ENCODE data around the gene MAP2K7. TPM values are rescaled to one million over a fixed set of nuclear protein-coding genes. Genes with fewer than 3 reads are reported as not detected.

The MAP2K7 gene
- total RNA-seq, 1 experiment from 2014 or later: 39.4 TPM

GRCh38 chr19:7859831-7860713, 43.6 kb upstream of the MAP2K7 start (continued):
- TF ChIP-seq FOXP4 (CRISPR knock-in tag; IDR thresholded peaks at IDR 0.05): no peak
- TF ChIP-seq, protein P1, sequence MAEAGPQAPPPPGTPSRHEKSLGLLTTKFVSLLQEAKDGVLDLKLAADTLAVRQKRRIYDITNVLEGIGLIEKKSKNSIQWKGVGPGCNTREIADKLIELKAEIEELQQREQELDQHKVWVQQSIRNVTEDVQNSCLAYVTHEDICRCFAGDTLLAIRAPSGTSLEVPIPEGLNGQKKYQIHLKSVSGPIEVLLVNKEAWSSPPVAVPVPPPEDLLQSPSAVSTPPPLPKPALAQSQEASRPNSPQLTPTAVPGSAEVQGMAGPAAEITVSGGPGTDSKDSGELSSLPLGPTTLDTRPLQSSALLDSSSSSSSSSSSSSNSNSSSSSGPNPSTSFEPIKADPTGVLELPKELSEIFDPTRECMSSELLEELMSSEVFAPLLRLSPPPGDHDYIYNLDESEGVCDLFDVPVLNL (CRISPR knock-in tag; IDR thresholded peaks at IDR 0.05; ENCODE audit: borderline replicate concordance, low read depth): no peak
- no peak for TF ChIP-seq NR1H2 (CRISPR knock-in tag; IDR thresholded peaks at IDR 0.05)
- TF ChIP-seq, protein P2, sequence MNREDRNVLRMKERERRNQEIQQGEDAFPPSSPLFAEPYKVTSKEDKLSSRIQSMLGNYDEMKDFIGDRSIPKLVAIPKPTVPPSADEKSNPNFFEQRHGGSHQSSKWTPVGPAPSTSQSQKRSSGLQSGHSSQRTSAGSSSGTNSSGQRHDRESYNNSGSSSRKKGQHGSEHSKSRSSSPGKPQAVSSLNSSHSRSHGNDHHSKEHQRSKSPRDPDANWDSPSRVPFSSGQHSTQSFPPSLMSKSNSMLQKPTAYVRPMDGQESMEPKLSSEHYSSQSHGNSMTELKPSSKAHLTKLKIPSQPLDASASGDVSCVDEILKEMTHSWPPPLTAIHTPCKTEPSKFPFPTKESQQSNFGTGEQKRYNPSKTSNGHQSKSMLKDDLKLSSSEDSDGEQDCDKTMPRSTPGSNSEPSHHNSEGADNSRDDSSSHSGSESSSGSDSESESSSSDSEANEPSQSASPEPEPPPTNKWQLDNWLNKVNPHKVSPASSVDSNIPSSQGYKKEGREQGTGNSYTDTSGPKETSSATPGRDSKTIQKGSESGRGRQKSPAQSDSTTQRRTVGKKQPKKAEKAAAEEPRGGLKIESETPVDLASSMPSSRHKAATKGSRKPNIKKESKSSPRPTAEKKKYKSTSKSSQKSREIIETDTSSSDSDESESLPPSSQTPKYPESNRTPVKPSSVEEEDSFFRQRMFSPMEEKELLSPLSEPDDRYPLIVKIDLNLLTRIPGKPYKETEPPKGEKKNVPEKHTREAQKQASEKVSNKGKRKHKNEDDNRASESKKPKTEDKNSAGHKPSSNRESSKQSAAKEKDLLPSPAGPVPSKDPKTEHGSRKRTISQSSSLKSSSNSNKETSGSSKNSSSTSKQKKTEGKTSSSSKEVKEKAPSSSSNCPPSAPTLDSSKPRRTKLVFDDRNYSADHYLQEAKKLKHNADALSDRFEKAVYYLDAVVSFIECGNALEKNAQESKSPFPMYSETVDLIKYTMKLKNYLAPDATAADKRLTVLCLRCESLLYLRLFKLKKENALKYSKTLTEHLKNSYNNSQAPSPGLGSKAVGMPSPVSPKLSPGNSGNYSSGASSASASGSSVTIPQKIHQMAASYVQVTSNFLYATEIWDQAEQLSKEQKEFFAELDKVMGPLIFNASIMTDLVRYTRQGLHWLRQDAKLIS (CRISPR knock-in tag; IDR thresholded peaks at IDR 0.05; ENCODE audit: borderline replicate concordance): no peak

GRCh38 chr19:7860714-7861618, 42.7 kb upstream of the MAP2K7 start:
- Mint-ChIP-seq H3K4me3 (peak overlapping the region; percentile 79), H3K9me3 (no peaks in the 10 kb centered on the region), H3K27me3 (ENCODE audit: low read depth) (peaks cover 76% of the 10 kb centered on the region), H3K4me1 (peaks cover 21% of the 10 kb centered on the region), H3K36me3 (no peaks in the 10 kb centered on the region), H3K27ac (no peak overlapping the region)
- no peak for DNase-seq (ENCODE audit: low spot score)
- CTCF ChIA-PET: interaction anchor here (0.6 to 4.5 kb wide), 29 partner anchors 8 to 1400 kb away, joined by 3 to 45 read pairs (median 7); partner anchors contain the start of genes LRRC8E, MAP2K7, PET100 and PRR36
- POLR2A ChIA-PET: interaction anchor here (0.6 to 1.2 kb wide), 7 partner anchors 10 to 82 kb away, joined by 3 to 11 read pairs (median 3); partner anchors contain the start of gene TIMM44
- peak; percentile 84; the same call in 1 of the 2 replicates for TF ChIP-seq ZNF263 (CRISPR knock-in tag; IDR thresholded peaks at IDR 0.05; ENCODE audit: low read depth)
- no peak for TF ChIP-seq ZBTB21 (CRISPR knock-in tag; IDR thresholded peaks at IDR 0.05; ENCODE audit: borderline replicate concordance)
- TF ChIP-seq PRDM15 (CRISPR knock-in tag; IDR thresholded peaks at IDR 0.05): no peak
- no peak for TF ChIP-seq HMGA2 (CRISPR knock-in tag; IDR thresholded peaks at IDR 0.05)
- TF ChIP-seq, protein P3, sequence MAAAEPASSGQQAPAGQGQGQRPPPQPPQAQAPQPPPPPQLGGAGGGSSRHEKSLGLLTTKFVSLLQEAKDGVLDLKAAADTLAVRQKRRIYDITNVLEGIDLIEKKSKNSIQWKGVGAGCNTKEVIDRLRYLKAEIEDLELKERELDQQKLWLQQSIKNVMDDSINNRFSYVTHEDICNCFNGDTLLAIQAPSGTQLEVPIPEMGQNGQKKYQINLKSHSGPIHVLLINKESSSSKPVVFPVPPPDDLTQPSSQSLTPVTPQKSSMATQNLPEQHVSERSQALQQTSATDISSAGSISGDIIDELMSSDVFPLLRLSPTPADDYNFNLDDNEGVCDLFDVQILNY (CRISPR knock-in tag; IDR thresholded peaks at IDR 0.05): no peak
- 0 out of 2 replicates have a peak, but pooled peaks have one; percentile 2 for TF ChIP-seq TP53 (CRISPR knock-in tag; IDR thresholded peaks at IDR 0.05)
- ATAC-seq: no peak
